ENCODE measurements around the gene PGP.

The PGP gene

GRCh38 chr16:2197765-2198164 lies 16.9 kb downstream of the PGP start:
- no peak for DNase-seq

GRCh38 chr16:2196981-2197511 lies 17.6 kb downstream of the PGP start:
- DNase-seq: no peak

GRCh38 chr16:2196162-2196980 lies 18.3 kb downstream of the PGP start, which contains the start of gene CASKIN1:
TSS of gene CASKIN1 (minus strand) at chr16:2196605. CDS start at chr16:2196432, 173 bp downstream.
- no peak for DNase-seq

- DNase-seq: no peak
These were observed 19.1 kb downstream of the PGP start for GRCh38 chr16:2195322-2196161.

GRCh38 chr16:2194852-2195321 lies 19.8 kb downstream of the PGP start:
- no peak for DNase-seq

- no peak for DNase-seq
These were observed 20.3 kb downstream of the PGP start for GRCh38 chr16:2194166-2194834.

GRCh38 chr16:2191446-2191706 lies 23.3 kb downstream of the PGP start:
- no peak for DNase-seq

GRCh38 chr16:2190659-2191445 lies 23.8 kb downstream of the PGP start:
- no peak for DNase-seq

- no peak for DNase-seq
These were observed 24.5 kb downstream of the PGP start for GRCh38 chr16:2190002-2190658.

- no peak for DNase-seq
These were observed 25.3 kb downstream of the PGP start for GRCh38 chr16:2189252-2189893.

GRCh38 chr16:2188395-2188794 lies 26.2 kb downstream of the PGP start:
- DNase-seq: no peak

GRCh38 chr16:2187212-2187611 lies 27.4 kb downstream of the PGP start:
- DNase-seq: no peak

GRCh38 chr16:2186505-2186904 lies 28.1 kb downstream of the PGP start:
- DNase-seq: no peak

GRCh38 chr16:2186064-2186463 lies 28.6 kb downstream of the PGP start:
- no peak for DNase-seq

GRCh38 chr16:2184962-2185361 lies 29.7 kb downstream of the PGP start:
- no peak for DNase-seq

- no peak for DNase-seq
These were observed 30.3 kb downstream of the PGP start for GRCh38 chr16:2184346-2184745.

GRCh38 chr16:2183671-2184070 lies 31.0 kb downstream of the PGP start:
- DNase-seq: no peak

GRCh38 chr16:2181952-2182351 lies 32.7 kb downstream of the PGP start:
- no peak for DNase-seq

- DNase-seq: no peak
These were observed 33.4 kb downstream of the PGP start for GRCh38 chr16:2180962-2181923.

GRCh38 chr16:2180461-2180860 lies 34.2 kb downstream of the PGP start:
- DNase-seq: no peak

All from stimulated activated CD4-positive, alpha-beta T cell treated with anti-CD3 and anti-CD28 coated beads, Interleukin-12 subunit alpha, Interleukin-12 subunit beta, amount 100 ng/mL, for 4 hours (primary cell).